ENCODE measurements around the gene CENPA. TPM values are rescaled to one million over a fixed set of nuclear protein-coding genes. Genes with fewer than 3 reads are reported as not detected.
A peak's percentile ranks its signal among the peaks of the same experiment; 100 is the strongest.

Gene CENPA
- total RNA-seq = 0.26 TPM in 1 of 2 replicates, not detected in the other

GRCh38 chr2:26785431-26786206 is at the start of gene CENPA:
Gene CENPA (plus strand): TSS chr2:26786056. CDS start chr2:26786197, 141 bp downstream.
- DNase-seq (ENCODE audit: low read depth) (peak; percentile 99), FAIRE-seq (no peak)
- TF ChIP-seq CTCF (IDR thresholded peaks at IDR 0.05; ENCODE audit: insufficient read depth, low read length, severe bottlenecking) = peak; percentile 21
- H3K4me3 ChIP-seq (ENCODE audit: low read depth, low read length) = peak within 1 kb of the TSS; percentile 44
- H3K27me3 ChIP-seq (ENCODE audit: control insufficient read depth, insufficient read depth, low read length) = no peaks in the 10 kb centered on the region
- peaks cover 3% of the 10 kb centered on the region for H3K36me3 ChIP-seq (ENCODE audit: control insufficient read depth, insufficient read depth, low read length)

GRCh38 chr2:26737221-26737620 is 48.6 kb upstream of the CENPA start:
- no peak for FAIRE-seq
- TF ChIP-seq CTCF (IDR thresholded peaks at IDR 0.05; ENCODE audit: insufficient read depth, low read length, severe bottlenecking) = no peak
- no peaks in the 10 kb centered on the region for H3K36me3 ChIP-seq (ENCODE audit: control insufficient read depth, insufficient read depth, low read length)

GRCh38 chr2:26738481-26738880 is 47.4 kb upstream of the CENPA start:
- H3K36me3 ChIP-seq (ENCODE audit: control insufficient read depth, insufficient read depth, low read length) = no peaks in the 10 kb centered on the region
- DNase-seq (ENCODE audit: low read depth) (no peak), FAIRE-seq (no peak)
- TF ChIP-seq CTCF (IDR thresholded peaks at IDR 0.05; ENCODE audit: insufficient read depth, low read length, severe bottlenecking) = no peak
- H3K4me3 ChIP-seq (ENCODE audit: low read depth, low read length) = no peak overlapping the region
- no peaks in the 10 kb centered on the region for H3K27me3 ChIP-seq (ENCODE audit: control insufficient read depth, insufficient read depth, low read length)

More at GRCh38 chr2:26737221-26737620, 48.6 kb upstream of the CENPA start:
- H3K27me3 ChIP-seq (ENCODE audit: control insufficient read depth, insufficient read depth, low read length) = no peaks in the 10 kb centered on the region
- no peak overlapping the region for H3K4me3 ChIP-seq (ENCODE audit: low read depth, low read length)
- DNase-seq (ENCODE audit: low read depth) = no peak

DNA sequence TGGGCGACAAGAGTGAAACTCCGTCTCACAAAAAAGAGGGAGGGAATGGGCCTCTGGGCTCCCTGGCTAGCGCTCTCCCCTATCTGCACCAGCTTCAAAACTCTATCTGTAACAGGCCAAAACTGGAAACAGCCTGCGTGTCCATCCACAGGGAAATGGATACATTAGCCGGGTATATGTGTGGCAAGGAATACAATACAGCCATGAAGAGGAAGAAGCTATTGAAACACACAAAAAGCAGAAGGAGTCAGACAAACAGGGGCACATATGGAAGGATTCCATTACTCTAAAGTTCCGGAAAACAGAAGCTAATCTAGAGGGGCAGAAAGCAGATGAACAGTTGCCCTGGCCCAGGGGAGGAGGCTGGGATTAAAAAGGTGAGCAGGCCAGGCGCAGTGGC is 46.3 kb upstream of the CENPA start:
- Histone ChIP-seq H3K27me3 (ENCODE audit: control insufficient read depth, insufficient read depth, low read length) (no peaks in the 10 kb centered on the region), H3K4me3 (ENCODE audit: low read depth, low read length) (no peak overlapping the region), H3K36me3 (ENCODE audit: control insufficient read depth, insufficient read depth, low read length) (no peaks in the 10 kb centered on the region)
- no peak for FAIRE-seq
- no peak for TF ChIP-seq CTCF (IDR thresholded peaks at IDR 0.05; ENCODE audit: insufficient read depth, low read length, severe bottlenecking)
- DNase-seq (ENCODE audit: low read depth) = no peak

DNA sequence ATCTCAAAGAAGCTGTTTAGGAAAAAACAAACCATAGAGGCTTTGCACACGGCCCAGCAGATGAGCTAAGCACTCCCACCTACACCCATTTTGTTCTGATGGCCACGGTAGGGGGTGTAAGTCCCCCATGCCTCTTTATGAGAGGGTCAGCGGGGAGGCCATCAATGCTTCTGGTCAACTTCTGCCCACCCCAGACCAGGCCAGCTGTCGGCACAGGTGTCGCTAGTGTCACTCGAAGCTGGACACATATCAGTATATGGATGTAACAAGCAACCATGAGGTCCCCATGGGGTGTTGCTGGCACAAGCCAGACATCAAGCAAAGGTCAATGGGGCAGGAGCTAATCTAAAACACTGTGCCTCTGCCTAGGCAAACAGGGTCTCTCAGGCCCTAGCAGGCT is 45.5 kb upstream of the CENPA start:
- no peak for DNase-seq (ENCODE audit: low read depth)
- H3K27me3 ChIP-seq (ENCODE audit: control insufficient read depth, insufficient read depth, low read length) = no peaks in the 10 kb centered on the region
- no peak for FAIRE-seq
- H3K4me3 ChIP-seq (ENCODE audit: low read depth, low read length) = no peak overlapping the region
- no peaks in the 10 kb centered on the region for H3K36me3 ChIP-seq (ENCODE audit: control insufficient read depth, insufficient read depth, low read length)
- no peak for TF ChIP-seq CTCF (IDR thresholded peaks at IDR 0.05; ENCODE audit: insufficient read depth, low read length, severe bottlenecking)

DNA sequence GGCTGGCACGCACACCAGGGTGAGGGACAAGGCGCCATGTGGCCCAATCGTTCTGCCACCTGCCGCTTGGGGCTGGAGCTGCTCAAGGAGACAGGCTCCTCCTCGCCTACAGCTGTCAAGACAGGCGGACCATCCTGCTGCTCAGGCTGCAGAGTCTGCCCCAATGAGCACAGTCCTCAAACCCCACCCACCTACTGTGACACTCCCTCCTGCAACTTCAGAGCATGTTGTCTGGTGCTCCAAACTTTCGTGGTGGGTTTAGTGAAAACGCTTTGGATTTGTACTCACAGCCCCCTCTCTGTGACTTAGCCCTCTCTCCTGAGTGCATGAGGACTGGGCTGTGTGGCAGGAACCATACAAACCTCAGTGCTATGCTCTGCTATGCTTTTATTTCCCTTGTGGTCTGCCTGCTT is 45.0 kb upstream of the CENPA start:
- no peaks in the 10 kb centered on the region for H3K27me3 ChIP-seq (ENCODE audit: control insufficient read depth, insufficient read depth, low read length)
- DNase-seq (ENCODE audit: low read depth) = no peak
- no peak for TF ChIP-seq CTCF (IDR thresholded peaks at IDR 0.05; ENCODE audit: insufficient read depth, low read length, severe bottlenecking)
- H3K4me3 ChIP-seq (ENCODE audit: low read depth, low read length) = no peak overlapping the region
- no peak for FAIRE-seq
- H3K36me3 ChIP-seq (ENCODE audit: control insufficient read depth, insufficient read depth, low read length) = no peaks in the 10 kb centered on the region

Data from bronchial epithelial cell (primary cell).